HG02678 (cell line): ENCODE measurements around the gene CEBPE.

Source experiments
- ATAC-seq: cut with Tn5 transposase; IDR thresholded peaks from one replicate; pipeline ENCODE4 v1.9.1; 2021; ENCODE audit warnings: mild to moderate bottlenecking, moderate library complexity; ENCODE audit not compliant: unreplicated experiment

CEBPE gene

GRCh38 chr14:23118506-23119362, at the start of gene CEBPE:
TSS of gene CEBPE (minus strand) at chr14:23119255. CDS start at chr14:23119091, 164 bp downstream.
- ATAC-seq = no peak

GRCh38 chr14:23168246-23168645, 49.2 kb upstream of the CEBPE start:
- ATAC-seq = no peak

- ATAC-seq = no peak
Measured at GRCh38 chr14:23167116-23167847, 48.2 kb upstream of the CEBPE start.

GRCh38 chr14:23164949-23165348, 45.9 kb upstream of the CEBPE start:
- ATAC-seq = no peak

GRCh38 chr14:23164250-23164649, 45.2 kb upstream of the CEBPE start:
- no peak for ATAC-seq

- no peak for ATAC-seq
Measured at GRCh38 chr14:23163830-23164229, 44.8 kb upstream of the CEBPE start.

GRCh38 chr14:23162800-23163199, 43.7 kb upstream of the CEBPE start:
- no peak for ATAC-seq

GRCh38 chr14:23162005-23162404, 43.0 kb upstream of the CEBPE start:
- no peak for ATAC-seq

GRCh38 chr14:23160924-23161522, 42.0 kb upstream of the CEBPE start:
- no peak for ATAC-seq

- no peak for ATAC-seq
Measured at GRCh38 chr14:23159532-23159931, 40.5 kb upstream of the CEBPE start.

- ATAC-seq = no peak
Measured at GRCh38 chr14:23158779-23159178, 39.7 kb upstream of the CEBPE start.

- ATAC-seq = no peak
Measured at GRCh38 chr14:23154964-23155587, 36.0 kb upstream of the CEBPE start.

GRCh38 chr14:23153851-23154796, 35.1 kb upstream of the CEBPE start:
- no peak for ATAC-seq

GRCh38 chr14:23151342-23151741, 32.3 kb upstream of the CEBPE start:
- no peak for ATAC-seq

- no peak for ATAC-seq
Measured at GRCh38 chr14:23149745-23150144, 30.7 kb upstream of the CEBPE start.

GRCh38 chr14:23148591-23149249, 29.7 kb upstream of the CEBPE start:
- ATAC-seq = no peak

- ATAC-seq = no peak
Measured at GRCh38 chr14:23147676-23148075, 28.6 kb upstream of the CEBPE start.

GRCh38 chr14:23146980-23147379, 27.9 kb upstream of the CEBPE start:
- ATAC-seq = no peak

GRCh38 chr14:23146351-23146910, 27.4 kb upstream of the CEBPE start:
- no peak for ATAC-seq
